Ovary (tissue), 9 donors: Measurements from ENCODE around the gene UBAP1L. TPM values are rescaled to one million over a fixed set of nuclear protein-coding genes. Genes with fewer than 3 reads are reported as not detected.

Experiments
- DNase-seq, 5 donors: peaks; one replicate each; pipeline ENCODE4 v3.0.0-alpha.2; 2019 to 2020
- H3K27ac ChIP-seq, 2 donors: fragments of 200-600 bp; one replicate each; pipeline versions ENCODE4 v1.5.1 to v1.8.0; 2019 to 2022
- H3K27me3 ChIP-seq: fragments of 200-600 bp; one replicate; pipeline ENCODE4 v1.8.0; 2022
- H3K36me3 ChIP-seq: fragments of 200-600 bp; sonication (generic); one replicate; pipeline ENCODE4 v1.5.1; 2019
- H3K4me1 ChIP-seq: one replicate; pipeline ENCODE4 v1.8.1; 2013; ENCODE audit warnings: mild to moderate bottlenecking, moderate library complexity; ENCODE audit not compliant: insufficient read depth
- H3K4me3 ChIP-seq: fragments of 200-600 bp; sonication (generic); one replicate; pipeline ENCODE4 v1.5.1; 2017
- H3K9me3 ChIP-seq, 2 donors: fragments of 200-600 bp in 1 of 2; sonication (generic) in 1 of 2; one replicate each; pipeline versions ENCODE4 v1.5.1 to v1.8.1; 2013 to 2019; ENCODE audit warnings: mild to moderate bottlenecking in 1 of 2, moderate library complexity in 1 of 2
- CTCF ChIP-seq, 3 donors: fragments of 450-650 bp in 2 of 3; fragments of 200-600 bp in 1 of 3; IDR thresholded peaks; one replicate each; pipeline versions ENCODE4 v1.5.1 to v1.8.0; 2016 to 2022; ENCODE audit warnings: antibody characterized with exemption in 3 of 3, mild to moderate bottlenecking in 1 of 3
- EP300 ChIP-seq: sonication (generic); formaldehyde crosslinking; IDR thresholded peaks from one replicate; pipeline ENCODE4 v1.6.1; 2017; ENCODE audit warnings: antibody characterized with exemption
- POLR2A ChIP-seq: fragments of 450-650 bp; IDR thresholded peaks from one replicate; pipeline ENCODE4 v1.6.1; 2017; ENCODE audit warnings: antibody characterized with exemption, mild to moderate bottlenecking, moderate library complexity
- WGBS, 3 donors: extraction: QIAGEN DNeasy Blood & Tissue Kit in 1 of 3; methylation state at CpG; one replicate each; pipeline versions ENCODE4 v1.1.5 to v1.1.7; 2013 to 2017; 5-methylcytosine and 5-hydroxymethylcytosine counted together
- intact Hi-C, 4 donors: fragments of 100-400 bp; cut with DNase I; formaldehyde crosslinking; loops; one replicate each; pipeline versions ENCODE4 v1.11.0 to v1.15.1; 2022 to 2023
- polyA plus RNA-seq, 2 donors: library from polyadenylated mRNA; stranded (reverse); fragments of 200-250 nt in 1 of 2; fragments of 350-450 nt in 1 of 2; fragmentation: Illumina TruSeq in 1 of 2; extraction: RNeasy Lipid Tissue Mini Kit (QIAGEN cat#74804) in 1 of 2; gene quantifications; one replicate each; pipeline ENCODE4 v1.2.3, GENCODE V29; 2013 to 2014
- total RNA-seq, 7 donors: library from RNA; depleted of rRNA in 2 of 7; stranded (reverse); fragments of >200 nt in 2 of 7; fragmentation: NEBNext Ultra II Directional in 3 of 7; extraction: Animal tissue kit (Norgen Biotek cat#: 25700) in 3 of 7; gene quantifications; one replicate each; pipeline versions ENCODE4 v1.1.0 to v1.2.4, GENCODE V29; 2016 to 2023
- donor health status: DM: no; HTN: no; CAD: no; lungs with moderate emphysema.
- donor health status: DM: no; HTN: no; CAD: no.
- donor health status: Bipolar disorder and iron deficiency.
- donor health status: DM: yes; HTN: yes; CAD: no.
- donor health status: DM: no; HTN: no; CAD: no.
- donor health status: DM: yes; HTN: yes; CAD: no.

UBAP1L gene
- total and polyA plus RNA-seq, 9 donors = 2.5 to 9.9 (median 6.5) TPM

GRCh38 chr15:65059369-65059750, 55.6 kb downstream of the UBAP1L start:
- DNase-seq = peak in 1 of 5 donors; percentile 6
- Histone ChIP-seq H3K4me1 (no peaks in the 10 kb centered on the region), H3K9me3 (no peaks in the 10 kb centered on the region), H3K36me3 (no peaks in the 10 kb centered on the region), H3K27ac (no peak overlapping the region), H3K4me3 (no peak overlapping the region), H3K27me3 (no peaks in the 10 kb centered on the region)
- 82 to 94% (median 86%) methylated on average over 3 of the region's 3 CpGs for WGBS, 3 donors
- TF ChIP-seq EP300 = no peak
- TF ChIP-seq CTCF (IDR thresholded peaks at IDR 0.05) = no peak
- no peak for TF ChIP-seq POLR2A
- intact Hi-C loops = loop anchor here in 1 of 4 donors (10.0 kb wide), 1 partner anchor 215 kb away; no protein-coding TSS in a partner anchor

- TF ChIP-seq POLR2A = no peak
- no peak for TF ChIP-seq CTCF (IDR thresholded peaks at IDR 0.05)
- no peak for TF ChIP-seq EP300
- Histone ChIP-seq H3K27me3 (no peaks in the 10 kb centered on the region), H3K36me3 (no peaks in the 10 kb centered on the region), H3K27ac (no peak overlapping the region), H3K9me3 (no peaks in the 10 kb centered on the region), H3K4me1 (no peaks in the 10 kb centered on the region), H3K4me3 (no peak overlapping the region)
- intact Hi-C loops = loop anchor here in 1 of 4 donors (10.0 kb wide), 1 partner anchor 216 kb away; no protein-coding TSS in a partner anchor
- peak in 1 of 5 donors; percentile 21 for DNase-seq
- 80 to 86% (median 85%) methylated on average over 16 of the region's 16 CpGs for WGBS, 3 donors
Observed at GRCh38 chr15:65058394-65059368, 56.3 kb downstream of the UBAP1L start.

DNA sequence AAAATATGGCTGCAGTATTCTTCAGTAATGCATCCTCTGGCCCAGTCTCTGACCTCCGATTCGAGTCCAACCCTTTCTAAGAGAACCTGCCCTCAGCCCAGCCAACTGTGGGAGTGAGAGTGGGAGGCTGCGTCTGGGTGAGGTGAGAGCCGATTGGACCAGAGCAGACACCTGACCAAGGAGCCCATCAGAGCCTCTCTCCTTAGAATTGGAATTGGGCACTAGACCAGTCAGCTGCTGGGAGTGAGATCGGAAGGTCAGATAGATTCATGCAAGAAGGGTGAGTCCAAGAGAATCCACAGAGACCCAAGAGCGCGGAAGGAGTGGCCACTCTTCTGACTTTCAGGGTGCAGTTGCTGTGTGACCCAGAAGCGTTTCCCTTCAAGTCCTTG, 57.5 kb downstream of the UBAP1L start:
- intact Hi-C loops = loop anchor here in 1 of 4 donors (10.0 kb wide), 1 partner anchor 217 kb away; no protein-coding TSS in a partner anchor
- H3K27ac ChIP-seq = no peak overlapping the region
- no peaks in the 10 kb centered on the region for H3K36me3 ChIP-seq
- peak in 1 of 5 donors; percentile 4 for DNase-seq
- TF ChIP-seq CTCF (IDR thresholded peaks at IDR 0.05) (no peak), EP300 (no peak), POLR2A (no peak)
- H3K27me3 ChIP-seq = no peaks in the 10 kb centered on the region
- no peak overlapping the region for H3K4me3 ChIP-seq
- WGBS, 3 donors = 77 to 87% (median 82%) methylated on average over 8 of the region's 8 CpGs
- H3K9me3 ChIP-seq = no peaks in the 10 kb centered on the region
- no peaks in the 10 kb centered on the region for H3K4me1 ChIP-seq

- Histone ChIP-seq H3K36me3 (no peaks in the 10 kb centered on the region), H3K27ac (no peak overlapping the region), H3K27me3 (no peaks in the 10 kb centered on the region), H3K4me3 (no peak overlapping the region), H3K9me3 (no peaks in the 10 kb centered on the region), H3K4me1 (no peaks in the 10 kb centered on the region)
- intact Hi-C loops = loop anchor here in 1 of 4 donors (10.0 kb wide), 1 partner anchor 218 kb away; no protein-coding TSS in a partner anchor
- DNase-seq = peak in 1 of 5 donors; percentile 9
- TF ChIP-seq POLR2A (no peak), CTCF (IDR thresholded peaks at IDR 0.05) (no peak), EP300 (no peak)
- WGBS, 3 donors = 82 to 91% (median 84%) methylated on average over 8 of the region's 8 CpGs
Observed at GRCh38 chr15:65056868-65057548, 58.0 kb downstream of the UBAP1L start.
